HepG2 (cell line): Measurements from ENCODE around the gene MTA1. TPM values are rescaled to one million over a fixed set of nuclear protein-coding genes. Genes with fewer than 3 reads are reported as not detected.
A peak's percentile ranks its signal among the peaks of the same experiment; 100 is the strongest.

ENCODE experiments used
- ATF7-NPFF ChIP-seq: sonication (generic); formaldehyde crosslinking; IDR thresholded peaks from 2 replicates; pipeline ENCODE4 v1.8.1; 2023; ENCODE audit warnings: mild to moderate bottlenecking, low read depth, missing genetic modification reagents, moderate library complexity
- CENPT ChIP-seq: sonication (generic); formaldehyde crosslinking; IDR thresholded peaks from 2 replicates; pipeline ENCODE4 v1.8.0; 2022; ENCODE audit warnings: low read depth, mild to moderate bottlenecking, moderate library complexity, missing genetic modification reagents
- MED8 ChIP-seq: sonication (generic); formaldehyde crosslinking; IDR thresholded peaks from 2 replicates; pipeline ENCODE4 v1.8.1; 2023; ENCODE audit warnings: mild to moderate bottlenecking, missing genetic modification reagents; ENCODE audit not compliant: insufficient replicate concordance
- NRL ChIP-seq: sonication (generic); formaldehyde crosslinking; IDR thresholded peaks from 2 replicates; pipeline ENCODE4 v1.5.0; 2020; ENCODE audit warnings: missing genetic modification reagents, mild to moderate bottlenecking, moderate library complexity, borderline replicate concordance
- PAWR ChIP-seq: sonication (generic); formaldehyde crosslinking; IDR thresholded peaks from 2 replicates; pipeline ENCODE4 v1.4.0; 2020; ENCODE audit warnings: missing genetic modification reagents, mild to moderate bottlenecking, borderline replicate concordance
- RAD21 ChIP-seq: fragments of 450-650 bp; formaldehyde crosslinking; IDR thresholded peaks from 2 replicates; pipeline ENCODE4 v1.5.0; 2020; ENCODE audit warnings: mild to moderate bottlenecking
- TFDP2 ChIP-seq: sonication (generic); formaldehyde crosslinking; IDR thresholded peaks from 2 replicates; pipeline ENCODE4 v1.4.0; 2020; ENCODE audit warnings: missing genetic modification reagents
- ZNF180 ChIP-seq: sonication (generic); formaldehyde crosslinking; IDR thresholded peaks from 2 replicates; pipeline ENCODE4 v1.4.0; 2020; ENCODE audit warnings: low read depth, missing genetic modification reagents, borderline replicate concordance
- ZNF503 ChIP-seq: sonication (generic); formaldehyde crosslinking; IDR thresholded peaks from 2 replicates; pipeline ENCODE4 v1.4.0; 2020; ENCODE audit warnings: missing genetic modification reagents
- ZNF552 ChIP-seq: sonication (generic); formaldehyde crosslinking; IDR thresholded peaks from 2 replicates; pipeline ENCODE4 v1.9.0; 2022; ENCODE audit warnings: missing genetic modification reagents, mild to moderate bottlenecking, borderline replicate concordance
- ZNF644 ChIP-seq: IDR thresholded peaks from 2 replicates; pipeline ENCODE4 v1.6.1; 2016; ENCODE audit warnings: low read depth
- ZNF660 ChIP-seq: sonication (generic); formaldehyde crosslinking; IDR thresholded peaks from 2 replicates; pipeline ENCODE4 v1.5.1; 2020; ENCODE audit warnings: mild to moderate bottlenecking, low read depth, missing genetic modification reagents, borderline replicate concordance
- ZNF670 ChIP-seq: sonication (generic); formaldehyde crosslinking; IDR thresholded peaks from 2 replicates; pipeline ENCODE4 v1.8.0; 2022; ENCODE audit warnings: mild to moderate bottlenecking, missing genetic modification reagents, borderline replicate concordance
- ZNF761 ChIP-seq: sonication (generic); formaldehyde crosslinking; conservative IDR thresholded peaks from 2 replicates; pipeline ENCODE4 v1.4.0; 2020; ENCODE audit warnings: mild to moderate bottlenecking, missing genetic modification reagents
- ZNF773 ChIP-seq: sonication (generic); formaldehyde crosslinking; IDR thresholded peaks from 2 replicates; pipeline ENCODE4 v1.4.0; 2020; ENCODE audit warnings: missing genetic modification reagents, borderline replicate concordance
- ZNF841 ChIP-seq: sonication (generic); formaldehyde crosslinking; IDR thresholded peaks from 2 replicates; pipeline ENCODE4 v1.8.1; 2023; ENCODE audit warnings: missing genetic modification reagents, borderline replicate concordance
- polyA plus RNA-seq, 8 experiments: library from polyadenylated mRNA; depleted of rRNA in 3 of 8; stranded (reverse) in 7 of 8; unstranded in 1 of 8; fragments of >200 nt; fragmentation: Illumina TruSeq in 4 of 8; extraction: Trizol in 4 of 8; gene quantifications; 2 replicates each; pipeline versions ENCODE4 v1.2.1 to v1.2.3, GENCODE V29; 2011 to 2016; ENCODE audit warnings: low read depth in 4 of 8, missing spikeins in 1 of 8, mixed read lengths in 1 of 8; ENCODE audit not compliant: insufficient read depth in 1 of 8
- total RNA-seq, 5 experiments: library from RNA; depleted of rRNA; stranded (reverse); fragments of >200 nt; fragmentation: Illumina TruSeq; extraction: Trizol; gene quantifications; 2 replicates each; pipeline ENCODE4 v1.2.3, GENCODE V29; 2016; ENCODE audit warnings: low read depth in 1 of 5
- TF ChIP-seq, protein P1 (sequence below): sonication (generic); formaldehyde crosslinking; IDR thresholded peaks from 2 replicates; pipeline ENCODE4 v1.8.1; 2023; ENCODE audit warnings: mild to moderate bottlenecking, missing genetic modification reagents, borderline replicate concordance
- TF ChIP-seq, protein P2 (sequence below): sonication (generic); formaldehyde crosslinking; IDR thresholded peaks from 2 replicates; pipeline ENCODE4 v1.4.0; 2020; ENCODE audit warnings: mild to moderate bottlenecking, missing genetic modification reagents
- TF ChIP-seq, protein P3 (sequence below): sonication (generic); formaldehyde crosslinking; IDR thresholded peaks from 2 replicates; pipeline ENCODE4 v1.4.0; 2020; ENCODE audit warnings: missing genetic modification reagents

Gene MTA1
- total and polyA plus RNA-seq, 2 of the 13 experiments (the other 11 are each of a cell fraction or from before 2014, with no cell fraction given), result 35.2 to 85.8 TPM

GRCh38 chr14:105499256-105500035, 79.8 kb downstream of the MTA1 start (continued):
- TF ChIP-seq ZNF503 (CRISPR knock-in tag) (peak; percentile 82; the same call in 1 of the 2 replicates), NRL (CRISPR knock-in tag) (peak; percentile 94; the same call in 1 of the 2 replicates), PAWR (no peak), CENPT (CRISPR knock-in tag) (no peak), ZNF841 (no peak), ZNF670 (CRISPR knock-in tag) (no peak), ZNF773 (CRISPR knock-in tag) (no peak; the same call in 1 of the 2 replicates), ZNF180 (CRISPR knock-in tag) (no peak), ATF7-NPFF (peak; percentile 76; the same call in 1 of the 2 replicates), ZNF644 (CRISPR knock-in tag) (no peak), RAD21 (CRISPR knock-in tag) (no peak; the same call in 1 of the 2 replicates), TFDP2 (CRISPR knock-in tag) (no peak), ZNF552 (CRISPR knock-in tag) (peak; percentile 82), ZNF761 (peak; percentile 83; the same call in 1 of the 2 replicates), ZNF660 (CRISPR knock-in tag) (no peak), MED8 (CRISPR knock-in tag) (peak; percentile 94)
- TF ChIP-seq, protein P1, sequence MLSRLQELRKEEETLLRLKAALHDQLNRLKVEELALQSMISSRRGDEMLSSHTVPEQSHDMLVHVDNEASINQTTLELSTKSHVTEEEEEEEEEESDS (CRISPR knock-in tag), result peak; percentile 83; the same call in 1 of the 2 replicates
- TF ChIP-seq, protein P2, sequence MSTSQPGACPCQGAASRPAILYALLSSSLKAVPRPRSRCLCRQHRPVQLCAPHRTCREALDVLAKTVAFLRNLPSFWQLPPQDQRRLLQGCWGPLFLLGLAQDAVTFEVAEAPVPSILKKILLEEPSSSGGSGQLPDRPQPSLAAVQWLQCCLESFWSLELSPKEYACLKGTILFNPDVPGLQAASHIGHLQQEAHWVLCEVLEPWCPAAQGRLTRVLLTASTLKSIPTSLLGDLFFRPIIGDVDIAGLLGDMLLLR, result peak; percentile 34; the same call in 1 of the 2 replicates
- TF ChIP-seq, protein P3, sequence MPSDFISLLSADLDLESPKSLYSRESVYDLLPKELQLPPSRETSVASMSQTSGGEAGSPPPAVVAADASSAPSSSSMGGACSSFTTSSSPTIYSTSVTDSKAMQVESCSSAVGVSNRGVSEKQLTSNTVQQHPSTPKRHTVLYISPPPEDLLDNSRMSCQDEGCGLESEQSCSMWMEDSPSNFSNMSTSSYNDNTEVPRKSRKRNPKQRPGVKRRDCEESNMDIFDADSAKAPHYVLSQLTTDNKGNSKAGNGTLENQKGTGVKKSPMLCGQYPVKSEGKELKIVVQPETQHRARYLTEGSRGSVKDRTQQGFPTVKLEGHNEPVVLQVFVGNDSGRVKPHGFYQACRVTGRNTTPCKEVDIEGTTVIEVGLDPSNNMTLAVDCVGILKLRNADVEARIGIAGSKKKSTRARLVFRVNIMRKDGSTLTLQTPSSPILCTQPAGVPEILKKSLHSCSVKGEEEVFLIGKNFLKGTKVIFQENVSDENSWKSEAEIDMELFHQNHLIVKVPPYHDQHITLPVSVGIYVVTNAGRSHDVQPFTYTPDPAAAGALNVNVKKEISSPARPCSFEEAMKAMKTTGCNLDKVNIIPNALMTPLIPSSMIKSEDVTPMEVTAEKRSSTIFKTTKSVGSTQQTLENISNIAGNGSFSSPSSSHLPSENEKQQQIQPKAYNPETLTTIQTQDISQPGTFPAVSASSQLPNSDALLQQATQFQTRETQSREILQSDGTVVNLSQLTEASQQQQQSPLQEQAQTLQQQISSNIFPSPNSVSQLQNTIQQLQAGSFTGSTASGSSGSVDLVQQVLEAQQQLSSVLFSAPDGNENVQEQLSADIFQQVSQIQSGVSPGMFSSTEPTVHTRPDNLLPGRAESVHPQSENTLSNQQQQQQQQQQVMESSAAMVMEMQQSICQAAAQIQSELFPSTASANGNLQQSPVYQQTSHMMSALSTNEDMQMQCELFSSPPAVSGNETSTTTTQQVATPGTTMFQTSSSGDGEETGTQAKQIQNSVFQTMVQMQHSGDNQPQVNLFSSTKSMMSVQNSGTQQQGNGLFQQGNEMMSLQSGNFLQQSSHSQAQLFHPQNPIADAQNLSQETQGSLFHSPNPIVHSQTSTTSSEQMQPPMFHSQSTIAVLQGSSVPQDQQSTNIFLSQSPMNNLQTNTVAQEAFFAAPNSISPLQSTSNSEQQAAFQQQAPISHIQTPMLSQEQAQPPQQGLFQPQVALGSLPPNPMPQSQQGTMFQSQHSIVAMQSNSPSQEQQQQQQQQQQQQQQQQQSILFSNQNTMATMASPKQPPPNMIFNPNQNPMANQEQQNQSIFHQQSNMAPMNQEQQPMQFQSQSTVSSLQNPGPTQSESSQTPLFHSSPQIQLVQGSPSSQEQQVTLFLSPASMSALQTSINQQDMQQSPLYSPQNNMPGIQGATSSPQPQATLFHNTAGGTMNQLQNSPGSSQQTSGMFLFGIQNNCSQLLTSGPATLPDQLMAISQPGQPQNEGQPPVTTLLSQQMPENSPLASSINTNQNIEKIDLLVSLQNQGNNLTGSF (CRISPR knock-in tag), result no peak
